Kasumi-1 (cell line): ENCODE measurements around the gene PIM2.

ENCODE experiments used
- DNase-seq, 2 experiments: peaks; one replicate each; lab custom pipeline; 2025; lab: John Stamatoyannopoulos, UW

PIM2 gene

GRCh38 chrX:48918643-48919340 is at the start of gene PIM2:
Gene PIM2 (minus strand): TSS chrX:48919024. CDS start chrX:48918834, 190 bp downstream.
- peak; percentile 92 for DNase-seq

GRCh38 chrX:48968377-48968776 is 49.6 kb upstream of the PIM2 start:
- DNase-seq, result no peak

DNA sequence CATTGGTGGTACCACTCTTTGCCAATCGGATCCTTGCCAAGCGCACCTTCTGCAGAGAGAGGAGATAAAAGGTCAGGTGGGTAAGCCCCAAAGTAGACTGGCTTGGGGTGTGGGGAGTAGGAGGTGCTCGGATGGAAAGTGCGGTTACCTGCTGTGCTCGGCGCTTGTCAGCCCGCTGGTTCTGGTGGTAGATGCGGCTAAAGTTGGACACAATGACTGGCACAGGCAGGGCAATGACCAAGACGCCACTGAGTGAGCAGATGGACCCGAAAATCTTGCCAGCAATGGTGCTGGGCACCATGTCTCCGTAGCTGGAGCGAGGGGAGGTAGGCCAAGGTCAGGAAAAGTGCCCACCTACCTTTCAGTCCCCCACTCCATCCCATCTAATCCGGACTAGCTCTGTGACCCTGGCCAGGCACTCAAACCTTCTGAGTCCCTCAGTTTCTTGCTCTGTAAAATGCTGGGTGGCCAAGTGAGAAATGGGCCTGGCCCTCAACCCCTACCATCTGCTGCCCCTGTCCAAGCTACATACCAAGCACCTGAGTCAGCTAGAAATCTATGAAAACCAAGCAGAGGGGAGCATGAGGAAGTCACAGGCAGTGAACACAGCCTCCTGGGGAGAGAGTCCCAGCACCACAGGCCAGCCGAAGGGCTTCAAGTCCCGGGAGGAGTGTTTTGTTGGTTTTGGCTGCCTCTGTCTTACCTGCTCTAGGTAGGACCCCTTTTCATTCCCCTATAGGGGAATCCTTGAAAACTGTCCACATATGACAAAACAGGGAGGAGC is 48.2 kb upstream of the PIM2 start:
- no peak for DNase-seq

DNA sequence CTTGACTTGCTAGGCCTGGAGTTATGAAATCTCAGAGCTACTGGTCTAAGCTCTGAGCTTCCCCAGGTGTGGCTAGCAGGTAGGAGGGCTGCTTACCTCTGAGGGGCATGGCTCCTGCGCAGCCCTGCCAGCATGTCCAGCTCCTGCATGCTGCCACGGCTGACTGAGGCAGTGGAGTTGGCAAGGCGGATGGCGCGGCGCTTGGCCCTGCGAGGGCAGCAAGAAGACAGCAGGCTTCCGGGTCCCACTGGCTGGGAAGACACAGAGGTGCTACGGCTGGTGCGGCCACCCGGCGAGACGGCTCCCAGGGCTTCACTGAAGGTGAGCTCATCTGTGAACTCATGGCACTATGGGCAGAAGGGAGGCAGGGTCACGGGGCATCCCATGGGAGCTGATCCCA is 47.1 kb upstream of the PIM2 start:
- DNase-seq, result no peak

GRCh38 chrX:48961585-48962091 is 42.8 kb upstream of the PIM2 start:
- DNase-seq, result no peak

- no peak for DNase-seq
Observed at GRCh38 chrX:48960291-48960690, 41.5 kb upstream of the PIM2 start.

DNA sequence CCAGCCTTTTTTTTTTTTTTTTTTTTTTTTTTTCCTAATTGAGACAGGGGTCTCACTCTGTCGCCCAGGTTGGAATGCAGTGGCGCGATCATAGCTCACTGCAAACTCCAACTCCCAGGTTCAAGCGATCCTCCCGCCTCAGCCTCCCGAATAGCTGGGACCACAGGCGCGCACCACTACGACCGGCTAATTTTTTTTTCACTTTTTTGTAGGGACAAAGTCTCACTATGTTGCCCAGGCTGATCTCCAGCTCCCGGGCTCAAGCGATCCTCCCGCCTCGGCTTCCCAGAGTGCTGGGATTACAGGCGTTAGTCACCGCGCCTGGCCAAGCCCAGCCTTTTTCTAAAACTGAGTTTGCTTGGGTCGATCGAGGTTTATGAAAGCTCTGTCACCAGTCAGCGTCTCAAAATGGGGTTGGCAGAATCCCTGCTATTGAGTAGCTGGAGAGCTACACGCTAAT is 39.8 kb upstream of the PIM2 start:
- peak; percentile 7 to 32 for DNase-seq

DNA sequence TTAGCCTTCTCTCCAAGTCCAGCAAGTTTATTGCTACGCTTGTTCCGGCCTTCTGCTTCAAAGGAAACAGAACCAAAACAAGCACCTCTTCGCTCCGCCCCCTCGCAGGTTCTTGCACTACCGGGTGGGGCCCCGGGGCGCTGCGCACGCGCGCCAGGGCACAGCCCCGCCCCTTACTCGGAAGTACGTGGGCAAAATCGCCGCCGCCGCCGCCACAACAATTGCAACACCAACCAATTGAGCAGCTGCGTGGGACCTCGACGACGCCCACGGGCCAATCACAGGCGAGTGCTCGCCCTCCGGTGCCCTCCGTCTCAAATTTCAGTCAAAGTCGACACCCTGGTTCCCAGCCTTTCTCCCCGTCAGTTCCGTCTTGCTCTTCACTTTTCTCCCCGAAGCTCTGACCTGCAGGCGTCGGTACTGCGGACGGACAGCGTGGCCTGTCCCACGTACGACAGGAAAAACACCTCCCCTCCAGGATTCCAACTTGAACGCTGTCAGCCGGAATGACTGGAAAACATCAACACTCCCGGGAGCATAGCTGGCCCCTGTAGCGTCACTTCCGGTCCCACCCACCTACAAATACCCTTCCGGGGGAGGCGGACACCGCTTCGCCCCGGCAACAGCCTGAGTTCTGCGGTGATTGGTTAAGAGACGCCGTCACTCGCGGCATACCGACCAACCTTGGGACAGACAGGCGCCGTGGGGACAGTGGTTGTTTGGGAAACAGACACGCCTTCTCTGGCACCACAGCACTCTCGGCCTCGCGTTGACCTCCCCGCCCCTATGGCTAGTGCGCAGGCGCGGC is 39.2 kb upstream of the PIM2 start:
- DNase-seq, result peak; percentile 92 to 94

DNA sequence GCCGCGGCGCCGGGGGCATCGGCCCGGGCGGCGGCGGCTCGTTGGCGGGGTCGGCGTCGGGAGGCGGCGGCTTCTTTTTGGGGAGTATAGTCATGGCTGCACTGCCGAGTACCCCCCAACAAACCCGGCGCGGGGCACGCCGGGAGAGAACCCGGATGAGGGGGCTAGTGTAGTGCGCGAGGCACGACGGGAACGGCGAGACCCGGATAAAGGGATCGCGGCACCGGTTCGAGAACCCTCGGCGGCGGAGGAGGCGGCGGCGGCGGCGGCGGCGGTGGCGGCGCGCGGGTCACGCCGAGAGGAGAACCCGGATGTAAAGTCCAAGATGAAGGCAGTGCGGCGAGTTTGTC is 38.6 kb upstream of the PIM2 start, which contains the start of gene OTUD5:
Gene OTUD5 (minus strand): TSS at position 131 of the 350 bp plus-strand sequence. CDS start 37 bp downstream, at position 94.
- DNase-seq, result peak; percentile 38 to 53

DNA sequence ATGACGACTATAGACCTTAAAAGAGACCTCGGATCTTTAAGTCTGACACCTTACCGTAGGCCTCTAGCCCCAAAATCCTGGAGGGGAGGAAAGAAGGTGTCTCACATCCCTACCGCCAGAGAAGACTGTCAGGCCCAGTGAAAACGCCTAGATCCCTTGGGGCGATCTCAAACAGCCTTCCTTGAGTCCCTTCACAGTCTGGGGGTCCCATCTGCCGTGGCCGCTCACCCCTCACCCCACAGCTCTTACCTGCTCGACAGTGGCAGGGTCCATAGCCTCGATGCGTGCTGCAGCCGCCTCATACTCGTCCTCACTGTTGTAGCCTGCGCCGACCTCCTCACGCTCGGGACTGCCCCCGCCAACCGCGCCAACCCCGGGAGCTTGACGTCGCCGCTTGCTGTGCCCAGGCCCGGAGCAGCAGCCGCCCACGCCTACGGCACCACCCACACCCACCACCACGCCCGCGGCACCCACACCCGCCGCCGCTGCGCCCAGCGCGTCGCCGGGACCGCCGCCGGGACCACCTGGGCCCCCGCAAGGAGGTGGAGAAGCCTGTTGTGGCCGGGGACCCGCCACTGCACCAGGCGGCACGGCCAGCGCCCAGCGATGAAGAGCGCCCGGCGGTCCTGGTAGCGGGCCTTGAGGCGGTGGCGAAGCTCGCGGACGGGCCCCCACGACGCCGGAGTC is 38.0 kb upstream of the PIM2 start:
- no peak for DNase-seq

DNA sequence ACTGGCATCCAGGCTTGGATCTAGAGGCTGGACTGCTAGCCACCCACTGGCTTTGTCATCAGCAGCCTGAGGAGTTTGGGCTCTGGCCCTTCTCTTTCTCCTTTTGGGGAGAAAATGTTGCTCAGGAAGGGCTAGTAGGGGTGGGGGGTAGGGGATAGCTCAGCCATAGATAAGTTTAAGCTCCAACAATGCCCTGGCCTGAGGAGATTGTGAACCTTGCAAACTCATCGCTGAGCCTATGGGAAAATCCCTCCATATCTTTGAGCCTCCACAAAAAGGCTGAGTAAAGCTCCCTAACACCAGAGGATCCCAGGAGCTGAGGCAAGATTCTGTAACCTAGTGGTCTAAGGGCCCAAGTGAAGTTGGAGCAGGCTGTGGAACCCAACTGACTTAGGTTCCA is 29.8 kb upstream of the PIM2 start:
- DNase-seq, result no peak

DNA sequence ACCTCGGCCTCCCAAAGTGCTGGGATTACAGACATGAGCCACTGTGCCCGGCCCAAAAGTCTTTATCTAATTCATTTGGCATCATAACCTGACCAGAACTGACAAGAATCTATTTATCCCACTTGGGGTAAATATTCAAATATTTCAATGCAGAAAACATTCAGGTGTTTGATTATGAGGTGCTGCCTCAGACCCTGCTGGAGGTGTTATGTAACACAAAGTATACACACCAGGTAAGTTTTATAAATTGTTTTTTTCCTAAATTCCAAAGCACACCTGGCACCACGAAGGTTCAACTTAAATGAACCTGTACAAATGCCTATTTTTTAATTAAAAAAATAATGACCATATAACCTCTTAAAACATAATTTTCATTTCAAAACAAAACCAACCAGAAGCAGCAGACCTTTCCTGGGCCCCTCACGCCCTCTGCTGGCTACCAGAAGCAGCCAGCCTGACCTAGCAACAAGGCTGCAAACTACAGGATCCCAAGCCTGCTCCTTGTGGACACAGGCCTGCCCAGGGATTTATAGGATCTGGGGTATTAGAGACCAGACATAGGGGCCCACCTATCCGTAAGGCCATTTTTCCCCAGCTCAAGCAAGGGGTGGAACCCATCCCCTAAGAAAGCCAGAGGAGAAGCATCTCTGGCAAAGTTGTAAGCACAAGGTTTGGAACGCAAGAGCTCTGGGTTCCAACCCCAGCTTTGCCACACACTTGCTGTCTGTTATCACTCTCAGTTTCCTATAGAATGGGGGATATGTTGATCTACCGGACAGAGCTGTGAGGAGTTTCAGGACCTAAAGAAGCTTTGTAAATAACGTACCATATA is 26.9 kb upstream of the PIM2 start:
- peak; percentile 20 to 57 for DNase-seq

- no peak for DNase-seq
Observed at GRCh38 chrX:48942895-48943294, 24.1 kb upstream of the PIM2 start.

DNA sequence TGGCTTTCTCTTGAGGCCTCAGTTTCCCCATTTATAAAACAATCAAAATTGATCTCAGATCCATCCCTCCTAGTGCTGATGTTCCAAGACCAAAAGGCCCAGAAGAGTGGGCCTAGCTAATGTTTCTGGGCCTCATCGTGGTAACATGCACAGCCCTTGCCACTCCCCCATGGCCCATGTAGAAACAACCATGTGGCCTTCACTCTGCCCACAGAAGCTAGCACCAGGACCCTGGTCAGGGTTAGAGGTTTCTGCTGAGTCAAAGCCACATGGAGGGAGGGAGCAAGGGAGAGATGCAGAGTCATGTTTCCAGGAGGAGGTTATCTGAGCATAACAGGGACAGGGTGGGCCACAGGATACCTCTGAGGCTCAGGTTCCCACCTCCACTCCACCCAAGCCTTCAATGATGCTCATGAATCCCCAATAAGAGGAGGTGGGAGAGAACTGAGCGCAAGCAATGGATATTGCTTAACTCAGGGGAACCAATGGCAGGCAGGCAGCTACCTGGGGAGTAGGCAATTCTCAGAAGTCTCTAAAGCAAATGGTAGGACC is 21.7 kb upstream of the PIM2 start:
- no peak for DNase-seq

- no peak for DNase-seq
Observed at GRCh38 chrX:48939524-48940228, 20.9 kb upstream of the PIM2 start.

DNA sequence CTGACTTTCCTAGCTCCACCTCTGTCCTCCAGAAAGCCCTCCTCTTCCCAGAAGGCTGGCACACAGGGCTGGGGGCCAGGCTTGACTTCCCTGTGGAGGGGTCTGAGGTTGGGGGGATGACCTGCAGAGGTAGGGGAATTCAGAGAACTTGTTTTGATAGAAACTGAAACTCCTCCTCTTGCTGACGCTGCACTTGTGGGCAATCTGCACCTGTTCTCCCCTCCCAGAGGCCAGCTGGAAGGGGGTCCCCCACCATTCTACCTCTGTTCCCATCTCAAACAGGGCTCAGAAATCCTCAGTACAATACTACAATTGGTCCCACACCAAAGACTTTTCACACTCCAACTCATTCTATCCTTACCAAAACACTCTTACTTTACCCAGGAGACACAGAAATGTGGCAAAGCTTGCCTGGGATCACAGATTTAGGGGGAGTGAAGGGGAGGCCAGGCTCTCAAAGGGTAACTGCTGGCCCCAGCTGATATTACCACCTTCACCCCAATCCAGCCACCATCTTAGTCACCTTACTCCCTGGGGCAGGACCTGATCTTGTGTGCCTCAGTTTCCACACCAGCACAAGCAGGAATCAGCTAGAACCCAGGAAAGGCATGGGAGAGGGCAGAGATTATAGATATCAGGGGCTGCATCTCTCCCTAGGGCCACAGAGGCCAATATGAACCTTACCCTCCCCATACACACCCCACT is 20.0 kb upstream of the PIM2 start:
- no peak for DNase-seq

DNA sequence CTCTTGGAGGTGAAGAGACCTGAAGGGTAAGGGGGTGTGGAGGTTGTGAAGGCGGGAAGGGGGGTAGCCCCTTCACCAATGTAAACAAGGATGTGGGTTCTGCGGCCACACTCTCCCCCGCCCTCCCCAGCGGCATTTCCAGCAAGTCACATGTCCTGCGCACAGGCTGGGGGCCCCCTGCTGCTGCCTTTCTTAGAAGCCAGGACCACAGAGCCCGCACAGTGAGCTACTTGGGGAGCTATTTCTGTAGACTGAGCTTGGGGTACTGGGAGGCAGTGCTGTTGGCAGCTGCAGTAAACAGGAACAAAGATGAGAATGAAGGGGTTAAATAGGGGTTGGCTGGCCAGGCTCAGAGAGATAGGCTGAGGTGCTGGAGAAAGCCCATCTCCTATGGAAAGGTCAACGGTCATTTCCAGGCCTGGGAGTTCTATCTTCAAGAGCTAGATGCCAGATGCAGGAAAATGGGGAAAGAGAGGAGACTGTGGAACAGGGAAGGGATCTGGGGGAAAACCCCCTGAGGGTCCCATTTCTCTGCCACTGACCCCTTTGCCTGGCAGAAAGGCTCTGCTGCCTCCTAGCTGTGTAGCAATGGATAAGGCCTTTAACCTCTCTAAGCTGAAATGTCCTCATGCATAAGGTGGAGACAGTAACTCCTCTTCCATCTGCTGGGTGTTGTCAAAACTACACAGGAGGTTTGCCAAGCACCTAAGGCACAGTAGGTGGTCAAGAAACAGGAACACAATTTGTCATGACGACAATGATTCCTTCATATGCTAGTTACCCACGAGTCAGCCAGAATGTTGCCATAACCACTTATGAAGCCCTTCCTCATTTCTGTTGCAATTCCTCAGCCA is 18.5 kb upstream of the PIM2 start:
- DNase-seq, result peak; percentile 31 to 36

DNA sequence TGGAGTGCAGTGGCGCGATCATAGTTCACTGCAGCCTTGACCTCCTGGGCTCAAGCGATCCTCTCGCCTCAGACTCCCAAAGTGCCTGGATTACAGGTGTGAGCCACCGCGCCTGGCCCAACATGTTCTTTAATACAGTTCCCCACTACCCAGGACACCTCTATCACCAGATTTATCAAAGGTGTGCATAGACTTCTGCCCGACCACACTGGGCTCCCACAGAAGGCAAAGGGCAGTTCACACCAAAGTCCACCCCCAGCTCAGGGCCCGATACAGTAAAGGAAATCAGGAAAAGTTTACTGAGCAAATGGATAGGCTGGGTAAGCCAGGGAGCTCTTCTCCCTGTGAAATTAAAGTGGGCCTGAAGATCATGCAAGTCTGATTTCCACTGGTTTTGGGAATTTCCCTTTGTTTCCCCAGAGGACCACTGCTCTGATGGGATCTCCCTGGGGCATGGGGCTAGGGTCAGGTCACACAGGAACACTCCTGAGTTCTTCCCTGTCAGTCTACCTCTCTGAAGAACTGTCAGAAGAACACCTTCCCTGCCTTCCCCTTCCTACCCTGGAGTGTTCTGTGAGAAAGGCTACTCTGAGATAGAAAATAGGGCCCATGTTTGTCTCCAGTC is 17.7 kb upstream of the PIM2 start:
- no peak for DNase-seq
